ENCODE data around the gene ATP5F1D. TPM values are rescaled to one million over a fixed set of nuclear protein-coding genes. Genes with fewer than 3 reads are reported as not detected.

ATP5F1D gene
- total RNA-seq, 6 donors from 2014 or later, result 56.0 to 187 (median 113) TPM

GRCh38 chr19:1213391-1214286, 27.9 kb upstream of the ATP5F1D start:
- Histone ChIP-seq H3K4me1 (peaks cover 50 to 92% (median 61%) of the 10 kb centered on the region in 4 donors), H3K27me3 (no peaks in the 10 kb centered on the region), H3K4me3 (peak overlapping the region in 1 of 4 donors; percentile 18), H3K9me3 (no peaks in the 10 kb centered on the region), H3K36me3 (peaks cover 0 to 7% (median 0%) of the 10 kb centered on the region in 4 donors), H3K27ac (peak overlapping the region; percentile 82 to 91 (median 88))
- TF ChIP-seq POLR2AphosphoS5 (IDR thresholded peaks at IDR 0.05) (peak; percentile 19 to 63), CTCF (IDR thresholded peaks at IDR 0.05) (no peak), POLR2A (IDR thresholded peaks at IDR 0.05) (peak in 2 of 4 donors; percentile 12 to 46), EP300 (IDR thresholded peaks at IDR 0.05) (peak in 1 of 4 donors; percentile 15)
- ATAC-seq (ENCODE audit: low FRiP score in 2 of 2) (peak; percentile 76 to 78), DNase-seq (peak; percentile 73 to 91)
- 54 to 63% methylated on average over 25 to 34 of the region's 39 CpGs for WGBS, 2 donors

- H3K4me1 ChIP-seq, result peaks cover 42 to 86% (median 54%) of the 10 kb centered on the region in 4 donors
- peak overlapping the region in 1 of 4 donors; percentile 18 for H3K4me3 ChIP-seq
- no peaks in the 10 kb centered on the region for H3K27me3 ChIP-seq
- H3K9me3 ChIP-seq, result no peaks in the 10 kb centered on the region
- no peak for TF ChIP-seq EP300 (IDR thresholded peaks at IDR 0.05)
- no peak for TF ChIP-seq CTCF (IDR thresholded peaks at IDR 0.05)
- TF ChIP-seq POLR2A (IDR thresholded peaks at IDR 0.05), result no peak
- no peak for TF ChIP-seq POLR2AphosphoS5 (IDR thresholded peaks at IDR 0.05)
- WGBS, 2 donors, result 26 to 42% methylated on average over 4 to 20 of the region's 21 CpGs
- DNase-seq, result peak in 1 of 2 donors; percentile 64
- H3K36me3 ChIP-seq, result peaks cover 0 to 7% (median 0%) of the 10 kb centered on the region in 4 donors
- H3K27ac ChIP-seq, result peak overlapping the region; percentile 82 to 91 (median 88)
- ATAC-seq (ENCODE audit: low FRiP score in 2 of 2), result no peak
These were observed 27.2 kb upstream of the ATP5F1D start for GRCh38 chr19:1214299-1214861.

- 54 to 61% methylated on average over 11 to 26 of the region's 26 CpGs for WGBS, 2 donors
- ATAC-seq (ENCODE audit: low FRiP score in 2 of 2), result peak in 1 of 2 donors; percentile 54
- H3K36me3 ChIP-seq, result peaks cover 0 to 11% (median 3%) of the 10 kb centered on the region in 4 donors
These were observed 26.5 kb upstream of the ATP5F1D start for GRCh38 chr19:1214862-1215731.

More at GRCh38 chr19:1214862-1215731, 26.5 kb upstream of the ATP5F1D start:
- peaks cover 39 to 78% (median 47%) of the 10 kb centered on the region in 4 donors for H3K4me1 ChIP-seq
- no peaks in the 10 kb centered on the region for H3K9me3 ChIP-seq
- no peaks in the 10 kb centered on the region for H3K27me3 ChIP-seq
- DNase-seq, result peak; percentile 72 to 86
- peak in 1 of 6 experiments; percentile 19 for TF ChIP-seq CTCF (IDR thresholded peaks at IDR 0.05)
- no peak for TF ChIP-seq POLR2A (IDR thresholded peaks at IDR 0.05)
- TF ChIP-seq POLR2AphosphoS5 (IDR thresholded peaks at IDR 0.05), result peak; percentile 30 to 35
- TF ChIP-seq EP300 (IDR thresholded peaks at IDR 0.05), result no peak
- no peak overlapping the region for H3K4me3 ChIP-seq
- H3K27ac ChIP-seq, result peak overlapping the region; percentile 82 to 91 (median 88)

Measured in upper lobe of left lung (tissue), 6 donors.